Vagina (tissue), 2 donors: ENCODE results near the gene FA2H.

Experiments
- POLR2A ChIP-seq, 2 donors: fragments of 450-650 bp; IDR thresholded peaks; one replicate each; pipeline ENCODE4 v1.6.1; 2017; ENCODE audit warnings: antibody characterized with exemption in 2 of 2, mild to moderate bottlenecking in 2 of 2, moderate library complexity in 2 of 2
- TF ChIP-seq, protein P1 (sequence below), 3 experiments: fragments of 450-650 bp in 2 of 3; fragments of 200-600 bp in 1 of 3; sonication (generic) in 1 of 3; IDR thresholded peaks; one replicate each; pipeline ENCODE4 v1.5.1; 2017 to 2019; ENCODE audit warnings: antibody characterized with exemption in 3 of 3, mild to moderate bottlenecking in 2 of 3, moderate library complexity in 2 of 3

GRCh38 chr16:74813109-74813641 is 38.6 kb upstream of the FA2H start:
- TF ChIP-seq POLR2A (IDR thresholded peaks at IDR 0.05) = no peak
- TF ChIP-seq, protein P1, sequence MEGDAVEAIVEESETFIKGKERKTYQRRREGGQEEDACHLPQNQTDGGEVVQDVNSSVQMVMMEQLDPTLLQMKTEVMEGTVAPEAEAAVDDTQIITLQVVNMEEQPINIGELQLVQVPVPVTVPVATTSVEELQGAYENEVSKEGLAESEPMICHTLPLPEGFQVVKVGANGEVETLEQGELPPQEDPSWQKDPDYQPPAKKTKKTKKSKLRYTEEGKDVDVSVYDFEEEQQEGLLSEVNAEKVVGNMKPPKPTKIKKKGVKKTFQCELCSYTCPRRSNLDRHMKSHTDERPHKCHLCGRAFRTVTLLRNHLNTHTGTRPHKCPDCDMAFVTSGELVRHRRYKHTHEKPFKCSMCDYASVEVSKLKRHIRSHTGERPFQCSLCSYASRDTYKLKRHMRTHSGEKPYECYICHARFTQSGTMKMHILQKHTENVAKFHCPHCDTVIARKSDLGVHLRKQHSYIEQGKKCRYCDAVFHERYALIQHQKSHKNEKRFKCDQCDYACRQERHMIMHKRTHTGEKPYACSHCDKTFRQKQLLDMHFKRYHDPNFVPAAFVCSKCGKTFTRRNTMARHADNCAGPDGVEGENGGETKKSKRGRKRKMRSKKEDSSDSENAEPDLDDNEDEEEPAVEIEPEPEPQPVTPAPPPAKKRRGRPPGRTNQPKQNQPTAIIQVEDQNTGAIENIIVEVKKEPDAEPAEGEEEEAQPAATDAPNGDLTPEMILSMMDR (IDR thresholded peaks at IDR 0.05) = peak; percentile 80 to 92 (median 84)
